Measurements from ENCODE around the gene EMP3.

Gene EMP3

DNA sequence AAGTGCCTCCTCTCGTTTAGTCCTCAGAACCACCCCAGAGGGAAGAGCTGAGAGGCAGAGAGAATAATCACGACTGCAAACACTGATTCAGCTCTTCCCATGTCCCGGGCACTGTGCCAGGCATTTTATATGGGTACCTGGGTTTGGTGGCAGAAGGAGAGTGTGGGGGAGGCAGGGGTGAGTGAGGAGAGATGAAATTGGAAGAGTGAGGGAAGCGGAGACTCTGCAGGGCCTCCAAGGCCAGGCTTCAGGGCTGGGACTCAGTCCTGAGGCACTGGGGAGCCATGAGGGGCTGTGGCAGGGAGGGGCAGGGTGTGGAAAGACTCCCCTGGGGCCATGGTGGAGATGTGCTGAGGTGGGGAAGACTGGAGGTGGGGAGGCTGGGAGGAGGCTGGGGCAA, 47.6 kb downstream of the EMP3 start:
- DNase-seq (ENCODE audit: low spot score) (no peak), ATAC-seq (ENCODE audit: low read depth) (peak; percentile 37; the same call in 2 of the 3 replicates)
- no peaks in the 10 kb centered on the region for H3K27me3 ChIP-seq (ENCODE audit: insufficient read depth, poor library complexity, severe bottlenecking)

DNA sequence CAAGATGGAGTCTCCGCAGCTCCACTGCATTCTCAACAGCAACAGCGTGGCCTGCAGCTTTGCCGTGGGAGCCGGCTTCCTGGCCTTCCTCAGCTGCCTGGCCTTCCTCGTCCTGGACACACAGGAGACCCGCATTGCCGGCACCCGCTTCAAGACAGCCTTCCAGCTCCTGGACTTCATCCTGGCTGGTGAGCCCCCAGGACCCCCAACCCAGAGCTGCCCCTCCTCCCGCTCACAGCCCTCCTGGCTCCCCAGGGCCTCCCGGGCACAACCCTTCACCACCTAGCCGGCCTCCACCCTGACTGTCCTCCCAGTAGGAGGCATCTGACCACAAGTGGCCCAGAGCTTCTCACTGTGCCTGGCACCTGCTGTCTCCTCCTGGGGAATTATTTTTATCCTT, 48.2 kb downstream of the EMP3 start:
- ATAC-seq (ENCODE audit: low read depth) (no peak), DNase-seq (ENCODE audit: low spot score) (no peak)
- Histone ChIP-seq H3K27me3 (ENCODE audit: insufficient read depth, poor library complexity, severe bottlenecking) (no peaks in the 10 kb centered on the region), H3K9me3 (ENCODE audit: severe bottlenecking) (no peaks in the 10 kb centered on the region), H3K4me3 (ENCODE audit: severe bottlenecking) (no peak overlapping the region), H3K27ac (ENCODE audit: poor library complexity, severe bottlenecking) (no peak overlapping the region), H3K36me3 (ENCODE audit: low read depth) (no peaks in the 10 kb centered on the region), H3K4me1 (ENCODE audit: insufficient read depth, poor library complexity, severe bottlenecking) (peaks cover 6% of the 10 kb centered on the region)
- TF ChIP-seq, protein P1, sequence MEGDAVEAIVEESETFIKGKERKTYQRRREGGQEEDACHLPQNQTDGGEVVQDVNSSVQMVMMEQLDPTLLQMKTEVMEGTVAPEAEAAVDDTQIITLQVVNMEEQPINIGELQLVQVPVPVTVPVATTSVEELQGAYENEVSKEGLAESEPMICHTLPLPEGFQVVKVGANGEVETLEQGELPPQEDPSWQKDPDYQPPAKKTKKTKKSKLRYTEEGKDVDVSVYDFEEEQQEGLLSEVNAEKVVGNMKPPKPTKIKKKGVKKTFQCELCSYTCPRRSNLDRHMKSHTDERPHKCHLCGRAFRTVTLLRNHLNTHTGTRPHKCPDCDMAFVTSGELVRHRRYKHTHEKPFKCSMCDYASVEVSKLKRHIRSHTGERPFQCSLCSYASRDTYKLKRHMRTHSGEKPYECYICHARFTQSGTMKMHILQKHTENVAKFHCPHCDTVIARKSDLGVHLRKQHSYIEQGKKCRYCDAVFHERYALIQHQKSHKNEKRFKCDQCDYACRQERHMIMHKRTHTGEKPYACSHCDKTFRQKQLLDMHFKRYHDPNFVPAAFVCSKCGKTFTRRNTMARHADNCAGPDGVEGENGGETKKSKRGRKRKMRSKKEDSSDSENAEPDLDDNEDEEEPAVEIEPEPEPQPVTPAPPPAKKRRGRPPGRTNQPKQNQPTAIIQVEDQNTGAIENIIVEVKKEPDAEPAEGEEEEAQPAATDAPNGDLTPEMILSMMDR (IDR thresholded peaks at IDR 0.05; ENCODE audit: poor library complexity, severe bottlenecking) = no peak

More for the DNA sequence above, 47.6 kb downstream of the EMP3 start:
- no peak overlapping the region for H3K27ac ChIP-seq (ENCODE audit: poor library complexity, severe bottlenecking)
- no peaks in the 10 kb centered on the region for H3K36me3 ChIP-seq (ENCODE audit: low read depth)
- no peak overlapping the region for H3K4me3 ChIP-seq (ENCODE audit: severe bottlenecking)
- H3K4me1 ChIP-seq (ENCODE audit: insufficient read depth, poor library complexity, severe bottlenecking) = peaks cover 6% of the 10 kb centered on the region
- TF ChIP-seq, protein P1 (IDR thresholded peaks at IDR 0.05; ENCODE audit: poor library complexity, severe bottlenecking) = no peak
- no peaks in the 10 kb centered on the region for H3K9me3 ChIP-seq (ENCODE audit: severe bottlenecking)

DNA sequence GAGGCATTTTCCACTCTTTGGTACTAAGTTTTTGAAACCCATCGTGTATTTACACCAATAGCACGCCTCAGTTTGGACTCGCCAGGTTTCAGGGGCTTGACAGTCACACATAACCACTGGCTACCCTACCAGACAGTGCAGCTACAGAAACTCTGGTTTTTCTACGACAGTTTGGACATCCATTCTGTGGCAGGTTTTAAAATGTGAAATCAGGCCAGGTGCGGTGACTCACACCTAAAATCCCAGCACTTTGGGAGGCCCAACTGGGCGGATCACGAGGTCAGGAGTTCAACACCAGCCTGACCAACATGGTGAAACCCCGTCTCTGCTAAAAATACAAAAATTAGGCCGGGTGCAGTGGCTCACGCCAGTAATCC, 52.8 kb downstream of the EMP3 start:
- no peaks in the 10 kb centered on the region for H3K27me3 ChIP-seq (ENCODE audit: insufficient read depth, poor library complexity, severe bottlenecking)
- H3K9me3 ChIP-seq (ENCODE audit: severe bottlenecking) = no peaks in the 10 kb centered on the region
- TF ChIP-seq, protein P1 (IDR thresholded peaks at IDR 0.05; ENCODE audit: poor library complexity, severe bottlenecking) = no peak
- no peak overlapping the region for H3K4me3 ChIP-seq (ENCODE audit: severe bottlenecking)
- no peaks in the 10 kb centered on the region for H3K4me1 ChIP-seq (ENCODE audit: insufficient read depth, poor library complexity, severe bottlenecking)
- DNase-seq (ENCODE audit: low spot score) (no peak), ATAC-seq (ENCODE audit: low read depth) (no peak)
- H3K27ac ChIP-seq (ENCODE audit: poor library complexity, severe bottlenecking) = no peak overlapping the region
- H3K36me3 ChIP-seq (ENCODE audit: low read depth) = peaks cover 14% of the 10 kb centered on the region

DNA sequence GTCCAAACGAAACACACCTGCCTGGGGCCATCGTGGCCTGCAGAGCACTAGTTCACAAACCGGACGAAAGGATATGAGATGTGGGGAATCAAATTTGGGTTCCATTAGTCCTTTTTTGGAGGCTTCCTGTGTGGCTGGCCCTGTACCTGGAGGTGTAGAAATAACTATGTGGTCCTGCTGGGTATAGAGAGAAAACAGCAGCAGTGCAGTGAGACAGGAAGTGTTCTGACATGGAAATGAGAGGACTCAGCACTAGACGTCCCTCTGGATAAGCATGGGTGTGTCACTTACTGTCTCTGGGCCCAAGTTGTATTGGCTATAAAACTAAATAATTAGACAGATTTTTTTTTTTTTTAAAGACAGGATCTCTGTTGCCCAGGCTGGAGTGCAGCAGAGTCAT, 53.7 kb downstream of the EMP3 start:
- no peaks in the 10 kb centered on the region for H3K9me3 ChIP-seq (ENCODE audit: severe bottlenecking)
- no peak overlapping the region for H3K4me3 ChIP-seq (ENCODE audit: severe bottlenecking)
- no peaks in the 10 kb centered on the region for H3K27me3 ChIP-seq (ENCODE audit: insufficient read depth, poor library complexity, severe bottlenecking)
- no peaks in the 10 kb centered on the region for H3K4me1 ChIP-seq (ENCODE audit: insufficient read depth, poor library complexity, severe bottlenecking)
- H3K27ac ChIP-seq (ENCODE audit: poor library complexity, severe bottlenecking) = peak overlapping the region; percentile 14
- H3K36me3 ChIP-seq (ENCODE audit: low read depth) = peaks cover 23% of the 10 kb centered on the region
- no peak for DNase-seq (ENCODE audit: low spot score)
- peak; percentile 44; the same call in 2 of the 3 replicates for ATAC-seq (ENCODE audit: low read depth)
- TF ChIP-seq, protein P1 (IDR thresholded peaks at IDR 0.05; ENCODE audit: poor library complexity, severe bottlenecking) = no peak
